Uterus (tissue), 4 donors: ENCODE results near the gene CCDC136. TPM values are rescaled to one million over a fixed set of nuclear protein-coding genes. Genes with fewer than 3 reads are reported as not detected.

Experiments used
- DNase-seq, 2 donors: peaks; one replicate each; pipeline ENCODE4 v3.0.0-alpha.2; 2019 to 2020
- H3K27ac ChIP-seq, 2 donors: fragments of 200-600 bp; sonication (generic); 1 replicate in 1 of 2; 2 replicates in 1 of 2; pipeline ENCODE4 v1.5.1; 2016 to 2018
- H3K27me3 ChIP-seq, 2 donors: fragments of 200-600 bp; sonication (generic); one replicate each; pipeline ENCODE4 v1.5.1; 2018 to 2019; ENCODE audit warnings: control low read depth in 1 of 2
- H3K36me3 ChIP-seq, 2 donors: fragments of 200-600 bp; sonication (generic); one replicate each; pipeline ENCODE4 v1.5.1; 2019; ENCODE audit warnings: control low read depth in 1 of 2
- H3K4me1 ChIP-seq, 2 donors: fragments of 200-600 bp; sonication (generic); one replicate each; pipeline ENCODE4 v1.5.1; 2018 to 2019; ENCODE audit warnings: control low read depth in 1 of 2
- H3K4me3 ChIP-seq, 2 donors: fragments of 200-600 bp; sonication (generic); 1 replicate in 1 of 2; 2 replicates in 1 of 2; pipeline ENCODE4 v1.5.1; 2018 to 2019; ENCODE audit warnings: mild to moderate bottlenecking in 1 of 2
- H3K9me3 ChIP-seq, 2 donors: fragments of 200-600 bp; sonication (generic); one replicate each; pipeline ENCODE4 v1.5.1; 2019; ENCODE audit warnings: control low read depth in 1 of 2
- POLR2A ChIP-seq, 2 donors: fragments of 450-650 bp; IDR thresholded peaks; one replicate each; pipeline ENCODE4 v1.6.1; 2016; ENCODE audit warnings: antibody characterized with exemption in 2 of 2, mild to moderate bottlenecking in 1 of 2, moderate library complexity in 1 of 2
- intact Hi-C: fragments of 100-400 bp; cut with DNase I; formaldehyde crosslinking; loops from one replicate; pipeline ENCODE4 v1.15.1; 2023; ENCODE audit warnings: low total_unique reads
- total RNA-seq, 4 donors: library from RNA; depleted of rRNA in 3 of 4; stranded (reverse); fragments of >200 nt in 3 of 4; gene quantifications; one replicate each; pipeline versions ENCODE4 v1.1.0 to v1.2.4, GENCODE V29; 2014 to 2023
- TF ChIP-seq, protein P1 (sequence below), 4 experiments: fragments of 200-600 bp in 2 of 4; fragments of 450-650 bp in 2 of 4; sonication (generic) in 2 of 4; IDR thresholded peaks; one replicate each; pipeline ENCODE4 v1.5.1; 2016 to 2019; ENCODE audit warnings: antibody characterized with exemption in 4 of 4, mild to moderate bottlenecking in 2 of 4, moderate library complexity in 1 of 4
- donor health status: DM: yes; HTN: yes; CAD: no.

Gene CCDC136
- total RNA-seq, 4 donors from 2014 or later = 11.5 to 26.4 (median 14.8) TPM

DNA sequence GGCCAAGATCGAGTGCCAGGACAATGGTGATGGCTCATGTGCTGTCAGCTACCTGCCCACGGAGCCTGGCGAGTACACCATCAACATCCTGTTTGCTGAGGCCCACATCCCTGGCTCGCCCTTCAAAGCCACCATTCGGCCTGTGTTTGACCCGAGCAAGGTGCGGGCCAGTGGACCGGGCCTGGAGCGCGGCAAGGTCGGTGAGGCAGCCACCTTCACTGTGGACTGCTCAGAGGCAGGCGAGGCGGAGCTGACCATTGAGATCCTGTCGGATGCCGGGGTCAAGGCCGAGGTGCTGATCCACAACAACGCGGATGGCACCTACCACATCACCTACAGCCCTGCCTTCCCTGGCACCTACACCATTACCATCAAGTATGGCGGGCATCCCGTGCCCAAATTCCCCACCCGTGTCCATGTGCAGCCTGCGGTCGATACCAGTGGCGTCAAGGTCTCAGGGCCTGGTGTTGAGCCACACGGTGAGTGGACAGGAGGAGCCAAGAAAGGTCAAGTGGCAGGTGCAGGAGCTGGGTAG lies 53.1 kb downstream of the CCDC136 start:
- intact Hi-C loops = no loop called here
- Histone ChIP-seq H3K27ac (no peak overlapping the region), H3K9me3 (no peaks in the 10 kb centered on the region), H3K36me3 (no peaks in the 10 kb centered on the region), H3K27me3 (no peaks in the 10 kb centered on the region), H3K4me3 (no peak overlapping the region), H3K4me1 (no peaks in the 10 kb centered on the region)
- DNase-seq = no peak
- TF ChIP-seq POLR2A (IDR thresholded peaks at IDR 0.05) = no peak
- TF ChIP-seq, protein P1, sequence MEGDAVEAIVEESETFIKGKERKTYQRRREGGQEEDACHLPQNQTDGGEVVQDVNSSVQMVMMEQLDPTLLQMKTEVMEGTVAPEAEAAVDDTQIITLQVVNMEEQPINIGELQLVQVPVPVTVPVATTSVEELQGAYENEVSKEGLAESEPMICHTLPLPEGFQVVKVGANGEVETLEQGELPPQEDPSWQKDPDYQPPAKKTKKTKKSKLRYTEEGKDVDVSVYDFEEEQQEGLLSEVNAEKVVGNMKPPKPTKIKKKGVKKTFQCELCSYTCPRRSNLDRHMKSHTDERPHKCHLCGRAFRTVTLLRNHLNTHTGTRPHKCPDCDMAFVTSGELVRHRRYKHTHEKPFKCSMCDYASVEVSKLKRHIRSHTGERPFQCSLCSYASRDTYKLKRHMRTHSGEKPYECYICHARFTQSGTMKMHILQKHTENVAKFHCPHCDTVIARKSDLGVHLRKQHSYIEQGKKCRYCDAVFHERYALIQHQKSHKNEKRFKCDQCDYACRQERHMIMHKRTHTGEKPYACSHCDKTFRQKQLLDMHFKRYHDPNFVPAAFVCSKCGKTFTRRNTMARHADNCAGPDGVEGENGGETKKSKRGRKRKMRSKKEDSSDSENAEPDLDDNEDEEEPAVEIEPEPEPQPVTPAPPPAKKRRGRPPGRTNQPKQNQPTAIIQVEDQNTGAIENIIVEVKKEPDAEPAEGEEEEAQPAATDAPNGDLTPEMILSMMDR (IDR thresholded peaks at IDR 0.05) = no peak

DNA sequence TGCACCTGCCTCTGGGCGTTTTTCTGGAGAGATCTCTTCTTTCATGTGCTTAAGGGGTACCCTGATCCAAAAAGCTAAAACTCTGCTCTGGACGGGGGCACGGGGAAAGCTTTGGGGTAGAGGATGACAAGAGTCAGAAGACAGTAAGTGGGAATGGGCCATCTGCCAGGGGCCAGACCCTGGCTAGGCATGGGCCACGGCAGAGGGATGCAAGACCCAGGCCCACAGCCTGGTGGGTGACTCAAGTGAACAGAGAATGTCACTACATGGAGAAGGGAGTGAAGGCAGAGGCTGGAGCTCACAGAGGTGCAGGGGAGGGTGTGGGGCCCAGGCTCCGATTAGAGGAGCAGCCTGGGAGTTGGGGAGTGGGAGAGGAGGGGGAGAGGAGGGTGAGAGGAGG lies 53.7 kb downstream of the CCDC136 start:
- no peak for DNase-seq
- Histone ChIP-seq H3K27me3 (no peaks in the 10 kb centered on the region), H3K36me3 (no peaks in the 10 kb centered on the region), H3K4me3 (no peak overlapping the region), H3K27ac (no peak overlapping the region), H3K9me3 (no peaks in the 10 kb centered on the region), H3K4me1 (no peaks in the 10 kb centered on the region)
- intact Hi-C loops = no loop called here
- TF ChIP-seq, protein P1 (IDR thresholded peaks at IDR 0.05) = no peak
- TF ChIP-seq POLR2A (IDR thresholded peaks at IDR 0.05) = no peak

DNA sequence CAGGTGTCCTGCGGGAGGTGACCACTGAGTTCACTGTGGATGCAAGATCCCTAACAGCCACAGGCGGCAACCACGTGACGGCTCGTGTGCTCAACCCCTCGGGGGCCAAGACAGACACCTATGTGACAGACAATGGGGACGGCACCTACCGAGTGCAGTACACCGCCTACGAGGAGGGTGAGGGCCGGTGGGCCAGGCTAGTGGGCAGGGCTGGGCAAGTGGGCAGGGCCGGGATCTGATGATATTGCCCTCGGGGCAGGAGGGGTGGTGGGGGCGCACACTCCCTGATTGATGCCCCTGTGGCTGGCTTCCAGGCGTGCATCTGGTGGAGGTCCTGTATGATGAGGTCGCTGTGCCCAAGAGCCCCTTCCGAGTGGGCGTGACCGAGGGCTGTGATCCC lies 54.2 kb downstream of the CCDC136 start:
- Histone ChIP-seq H3K27me3 (no peaks in the 10 kb centered on the region), H3K4me3 (no peak overlapping the region), H3K4me1 (no peaks in the 10 kb centered on the region), H3K27ac (no peak overlapping the region), H3K9me3 (no peaks in the 10 kb centered on the region), H3K36me3 (no peaks in the 10 kb centered on the region)
- no peak for TF ChIP-seq POLR2A (IDR thresholded peaks at IDR 0.05)
- TF ChIP-seq, protein P1 (IDR thresholded peaks at IDR 0.05) = no peak
- intact Hi-C loops = no loop called here
- DNase-seq = no peak

DNA sequence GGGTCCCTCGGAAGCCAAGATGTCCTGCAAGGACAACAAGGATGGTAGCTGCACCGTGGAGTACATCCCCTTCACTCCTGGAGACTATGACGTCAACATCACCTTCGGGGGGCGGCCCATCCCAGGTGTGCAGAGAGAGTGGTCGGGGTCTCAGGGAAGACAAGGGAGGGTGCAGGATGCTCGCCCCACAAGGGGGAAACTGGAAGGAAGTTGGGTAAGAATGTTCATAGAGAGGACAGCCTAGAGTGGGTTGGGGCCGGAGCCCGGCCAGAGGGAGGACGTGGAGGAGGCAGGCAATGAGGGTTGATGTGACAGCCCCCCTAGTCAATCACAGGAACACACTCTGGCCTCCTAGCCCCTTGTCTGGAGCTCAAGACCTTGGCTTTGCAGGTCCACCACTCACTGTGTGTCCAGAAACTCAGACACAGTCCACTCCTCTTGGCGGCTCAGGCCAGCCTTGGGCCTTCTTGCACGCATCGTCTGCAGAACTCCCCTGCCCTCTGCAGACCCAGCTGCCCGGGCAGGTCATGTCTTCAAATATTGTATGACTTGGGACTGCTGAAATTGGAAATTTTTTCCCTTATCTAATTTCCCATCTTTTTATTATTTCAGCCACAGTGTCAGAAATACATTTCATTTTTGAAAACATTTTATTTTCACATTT lies 55.1 kb downstream of the CCDC136 start:
- H3K27ac ChIP-seq = no peak overlapping the region
- intact Hi-C loops = no loop called here
- TF ChIP-seq POLR2A (IDR thresholded peaks at IDR 0.05) = no peak
- TF ChIP-seq, protein P1 (IDR thresholded peaks at IDR 0.05) = no peak
- H3K4me3 ChIP-seq = no peak overlapping the region
- H3K27me3 ChIP-seq = no peaks in the 10 kb centered on the region
- DNase-seq = no peak
- no peaks in the 10 kb centered on the region for H3K36me3 ChIP-seq
- H3K4me1 ChIP-seq = no peaks in the 10 kb centered on the region
- no peaks in the 10 kb centered on the region for H3K9me3 ChIP-seq

DNA sequence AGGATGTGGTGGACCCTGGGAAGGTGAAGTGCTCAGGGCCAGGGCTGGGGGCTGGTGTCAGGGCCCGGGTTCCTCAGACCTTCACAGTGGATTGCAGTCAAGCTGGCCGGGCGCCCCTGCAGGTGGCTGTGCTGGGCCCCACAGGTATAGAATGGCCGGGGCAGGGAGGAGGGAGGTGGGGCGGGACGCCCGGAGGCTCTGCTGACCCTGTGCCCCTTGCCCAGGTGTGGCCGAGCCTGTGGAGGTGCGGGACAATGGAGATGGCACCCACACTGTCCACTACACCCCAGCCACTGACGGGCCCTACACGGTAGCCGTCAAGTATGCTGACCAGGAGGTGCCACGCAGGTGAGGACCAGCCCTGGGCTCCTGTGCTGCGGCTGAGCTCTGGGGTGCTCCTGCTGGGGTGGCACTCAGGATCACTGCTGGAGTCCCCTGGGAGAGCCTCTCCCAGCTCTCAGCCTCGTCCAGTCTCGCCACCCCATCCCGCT lies 56.0 kb downstream of the CCDC136 start:
- no peak for DNase-seq
- H3K36me3 ChIP-seq = no peaks in the 10 kb centered on the region
- H3K9me3 ChIP-seq = no peaks in the 10 kb centered on the region
- TF ChIP-seq, protein P1 (IDR thresholded peaks at IDR 0.05) = no peak
- no peak for TF ChIP-seq POLR2A (IDR thresholded peaks at IDR 0.05)
- intact Hi-C loops = no loop called here
- no peaks in the 10 kb centered on the region for H3K27me3 ChIP-seq
- H3K27ac ChIP-seq = no peak overlapping the region
- no peaks in the 10 kb centered on the region for H3K4me1 ChIP-seq
- no peak overlapping the region for H3K4me3 ChIP-seq
